GM23248 (cell line): ENCODE measurements around the gene AHI1. TPM values are rescaled to one million over a fixed set of nuclear protein-coding genes. Genes with fewer than 3 reads are reported as not detected.
A peak's percentile ranks its signal among the peaks of the same experiment; 100 is the strongest.

Experiments
- DNase-seq: peaks from one replicate; pipeline ENCODE4 v3.0.0-alpha.2; 2015
- H2AFZ ChIP-seq: fragments of 200-600 bp; sonication (generic); 2 replicates; pipeline ENCODE4 v1.6.1; 2016; ENCODE audit warnings: antibody characterized with exemption
- H3F3A ChIP-seq: fragments of 200-600 bp; sonication (generic); 2 replicates; pipeline ENCODE4 v1.6.1; 2016; ENCODE audit warnings: mild to moderate bottlenecking, antibody characterized with exemption, mixed run types; ENCODE audit not compliant: insufficient read depth
- H3K27ac ChIP-seq: fragments of 200-600 bp; sonication (generic); 2 replicates; pipeline ENCODE4 v1.5.1; 2016; ENCODE audit warnings: mild to moderate bottlenecking
- H3K27me3 ChIP-seq: fragments of 200-600 bp; sonication (generic); replicated peaks from 2 replicates; pipeline ENCODE4 v1.6.1; 2016; ENCODE audit warnings: mild to moderate bottlenecking; ENCODE audit not compliant: insufficient read depth
- H3K36me3 ChIP-seq: fragments of 200-600 bp; sonication (generic); 2 replicates; pipeline ENCODE4 v1.6.1; 2016; ENCODE audit warnings: low read depth, mild to moderate bottlenecking
- H3K4me1 ChIP-seq: fragments of 200-600 bp; sonication (generic); 2 replicates; pipeline ENCODE4 v1.6.1; 2016; ENCODE audit warnings: mild to moderate bottlenecking; ENCODE audit not compliant: insufficient read depth
- H3K4me2 ChIP-seq: fragments of 200-600 bp; sonication (generic); one replicate; pipeline ENCODE4 v1.6.1; 2016; ENCODE audit warnings: mild to moderate bottlenecking; ENCODE audit not compliant: unreplicated experiment
- H3K4me3 ChIP-seq: fragments of 200-600 bp; sonication (generic); 2 replicates; pipeline ENCODE4 v1.5.1; 2016; ENCODE audit warnings: mild to moderate bottlenecking
- H3K79me2 ChIP-seq: fragments of 200-600 bp; sonication (generic); 2 replicates; pipeline ENCODE4 v1.6.1; 2016; ENCODE audit warnings: mild to moderate bottlenecking; ENCODE audit not compliant: insufficient read depth
- H3K9ac ChIP-seq: fragments of 200-600 bp; sonication (generic); 2 replicates; pipeline ENCODE4 v1.6.1; 2016; ENCODE audit warnings: mild to moderate bottlenecking
- H3K9me2 ChIP-seq: fragments of 200-600 bp; sonication (generic); 2 replicates; pipeline ENCODE4 v1.6.1; 2016; ENCODE audit warnings: mixed run types, mild to moderate bottlenecking, moderate library complexity; ENCODE audit not compliant: insufficient read depth
- H3K9me3 ChIP-seq: fragments of 200-600 bp; sonication (generic); one replicate; pipeline ENCODE4 v1.6.1; 2017; ENCODE audit warnings: low read depth
- H4K20me1 ChIP-seq: fragments of 200-600 bp; sonication (generic); 2 replicates; pipeline ENCODE4 v1.6.0; 2016; ENCODE audit not compliant: insufficient read depth
- EZH2 ChIP-seq: fragments of 200-600 bp; sonication (generic); IDR thresholded peaks from 2 replicates; pipeline ENCODE4 v1.6.1; 2018; ENCODE audit warnings: antibody characterized with exemption, mild to moderate bottlenecking; ENCODE audit not compliant: insufficient read depth, poor library complexity, severe bottlenecking
- EZH2phosphoT487 ChIP-seq: fragments of 200-600 bp; sonication (generic); IDR thresholded peaks from 2 replicates; pipeline ENCODE4 v1.6.1; 2018; ENCODE audit warnings: antibody characterized with exemption, moderate library complexity, mild to moderate bottlenecking, low read depth; ENCODE audit not compliant: insufficient read depth
- WGBS, 2 experiments: methylation state at CpG; one replicate each; pipeline ENCODE4 v1.1.6; 2015 to 2017; ENCODE audit warnings: low lambda C conversion rate in 2 of 2, low coverage in 1 of 2; ENCODE audit errors: missing lambda C conversion rate in 2 of 2; 5-methylcytosine and 5-hydroxymethylcytosine counted together
- in situ Hi-C: fragments of 300-500 bp; cut with MboI; formaldehyde crosslinking; loops from 2 replicates; pipeline ENCODE4 v1.15.0; 2020
- polyA plus RNA-seq: library from polyadenylated mRNA; unstranded; fragments of >200 nt; fragmentation: Nextera tagmentation; extraction: Ambion mirVana; gene quantifications from 2 replicates; pipeline ENCODE4 v1.2.1, GENCODE V29; 2016
- total RNA-seq: library from RNA; depleted of rRNA; stranded (reverse); fragments of >200 nt; shearing (Covaris generic); gene quantifications from 2 replicates; pipeline ENCODE4 v1.2.3, GENCODE V29; 2014

Gene AHI1
- total and polyA plus RNA-seq, 2 experiments from 2014 or later: 11.1 to 25.9 TPM

GRCh38 chr6:135354407-135354806 is 143.1 kb downstream of the AHI1 start:
- no peaks in the 10 kb centered on the region for H4K20me1 ChIP-seq
- H3K4me2 ChIP-seq: no peak overlapping the region
- in situ Hi-C loops: no loop called here
- 96% methylated on average over 1 of the region's 1 CpG for WGBS, 2 experiments
- H3K27me3 ChIP-seq: no peaks in the 10 kb centered on the region
- H3K9me2 ChIP-seq: no peaks in the 10 kb centered on the region
- peaks cover 22% of the 10 kb centered on the region for H3K4me1 ChIP-seq
- H3K79me2 ChIP-seq: no peaks in the 10 kb centered on the region
- no peaks in the 10 kb centered on the region for H3K36me3 ChIP-seq
- no peak overlapping the region for H3K4me3 ChIP-seq
- no peak for TF ChIP-seq EZH2
- no peak for TF ChIP-seq EZH2phosphoT487
- peaks cover 24% of the 10 kb centered on the region for H3F3A ChIP-seq
- no peak overlapping the region for H3K27ac ChIP-seq
- no peak overlapping the region for H3K9ac ChIP-seq
- H2AFZ ChIP-seq: no peak overlapping the region
- H3K9me3 ChIP-seq: no peaks in the 10 kb centered on the region
- no peak for DNase-seq

DNA sequence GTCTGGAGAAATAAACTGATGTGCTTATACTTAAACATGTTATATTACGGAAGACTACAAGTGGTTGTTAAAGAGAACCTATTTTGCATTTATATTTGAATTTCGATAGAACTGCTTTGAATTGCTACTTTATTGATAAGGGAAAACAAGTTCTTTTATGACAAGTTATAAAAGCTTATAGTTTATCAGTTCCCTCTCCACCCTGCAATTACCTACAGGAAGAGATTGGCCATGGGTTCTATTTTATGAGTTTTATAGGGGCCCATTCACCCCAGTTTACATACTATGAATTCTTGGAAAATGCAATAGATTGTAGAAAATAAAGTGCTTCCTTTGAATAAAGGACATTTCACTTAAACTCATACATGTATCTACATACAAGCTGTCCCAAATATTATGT is 144.4 kb downstream of the AHI1 start:
- Histone ChIP-seq H3K4me3 (no peak overlapping the region), H3K4me2 (no peak overlapping the region), H3K36me3 (no peaks in the 10 kb centered on the region), H3K9me2 (no peaks in the 10 kb centered on the region), H3F3A (peaks cover 11% of the 10 kb centered on the region; the same call in 1 of the 2 replicates), H3K9me3 (no peaks in the 10 kb centered on the region), H3K27me3 (no peaks in the 10 kb centered on the region), H3K27ac (no peak overlapping the region), H2AFZ (no peak overlapping the region), H4K20me1 (no peaks in the 10 kb centered on the region), H3K9ac (no peak overlapping the region), H3K4me1 (peaks cover 11% of the 10 kb centered on the region), H3K79me2 (no peaks in the 10 kb centered on the region)
- DNase-seq: no peak
- in situ Hi-C loops: no loop called here
- 97 to 100% methylated on average over 2 of the region's 2 CpGs for WGBS, 2 experiments
- no peak for TF ChIP-seq EZH2phosphoT487
- TF ChIP-seq EZH2: no peak

GRCh38 chr6:135351635-135352034 is 145.9 kb downstream of the AHI1 start:
- Histone ChIP-seq H3K4me2 (no peak overlapping the region), H3K27ac (no peak overlapping the region), H2AFZ (no peak overlapping the region), H4K20me1 (no peaks in the 10 kb centered on the region), H3K79me2 (no peaks in the 10 kb centered on the region), H3K27me3 (no peaks in the 10 kb centered on the region), H3K9me2 (no peaks in the 10 kb centered on the region), H3K9me3 (no peaks in the 10 kb centered on the region), H3K9ac (no peak overlapping the region), H3K4me1 (peaks cover 12% of the 10 kb centered on the region; the same call in 1 of the 2 replicates), H3K4me3 (no peak overlapping the region), H3K36me3 (no peaks in the 10 kb centered on the region), H3F3A (no peaks in the 10 kb centered on the region)
- in situ Hi-C loops: no loop called here
- DNase-seq: no peak
- 100% methylated on average over 1 of the region's 1 CpG for WGBS, 2 experiments
- TF ChIP-seq EZH2phosphoT487 (no peak), EZH2 (no peak)

DNA sequence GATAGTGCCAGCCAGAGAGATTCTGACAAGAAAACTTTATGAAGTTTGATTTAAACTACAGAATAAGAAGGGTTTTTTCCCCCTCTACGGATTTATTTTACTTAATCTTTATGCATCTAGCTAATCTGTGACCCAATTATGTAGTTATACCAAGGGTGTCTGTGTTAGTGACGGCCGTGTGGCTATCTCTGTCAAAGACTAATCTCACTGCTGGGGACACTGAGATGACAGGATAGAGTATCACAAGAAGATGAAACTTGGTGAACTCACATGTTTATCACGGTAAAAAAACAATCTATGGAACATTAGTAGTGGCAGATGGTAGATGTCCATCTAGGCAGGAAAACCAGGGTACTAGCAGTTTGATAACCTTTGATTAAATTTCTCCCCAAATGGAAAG is 149.7 kb downstream of the AHI1 start:
- no peak for TF ChIP-seq EZH2phosphoT487
- TF ChIP-seq EZH2: no peak
- Histone ChIP-seq H3K4me3 (no peak overlapping the region), H3K36me3 (no peaks in the 10 kb centered on the region), H3K9me3 (no peaks in the 10 kb centered on the region), H3K27ac (no peak overlapping the region), H4K20me1 (no peaks in the 10 kb centered on the region), H2AFZ (no peak overlapping the region), H3K27me3 (no peaks in the 10 kb centered on the region), H3F3A (no peaks in the 10 kb centered on the region), H3K79me2 (no peaks in the 10 kb centered on the region), H3K4me2 (no peak overlapping the region), H3K9ac (no peak overlapping the region), H3K4me1 (peaks cover 16% of the 10 kb centered on the region; the same call in 1 of the 2 replicates), H3K9me2 (no peaks in the 10 kb centered on the region)
- no peak for DNase-seq
- in situ Hi-C loops: no loop called here
- WGBS, 2 experiments: 96 to 97% methylated on average over 4 of the region's 4 CpGs

GRCh38 chr6:135346747-135347146 is 150.8 kb downstream of the AHI1 start:
- Histone ChIP-seq H3F3A (no peaks in the 10 kb centered on the region), H2AFZ (no peak overlapping the region), H3K9me2 (no peaks in the 10 kb centered on the region), H3K36me3 (no peaks in the 10 kb centered on the region), H3K9ac (no peak overlapping the region), H3K4me3 (no peak overlapping the region), H4K20me1 (no peaks in the 10 kb centered on the region), H3K27me3 (no peaks in the 10 kb centered on the region), H3K27ac (no peak overlapping the region), H3K4me1 (peaks cover 16% of the 10 kb centered on the region; the same call in 1 of the 2 replicates), H3K9me3 (no peaks in the 10 kb centered on the region), H3K79me2 (no peaks in the 10 kb centered on the region), H3K4me2 (peak overlapping the region; percentile 65)
- no peak for TF ChIP-seq EZH2phosphoT487
- TF ChIP-seq EZH2: no peak
- peak; percentile 44 for DNase-seq
- in situ Hi-C loops: no loop called here
- WGBS, 2 experiments: 37 to 61% methylated on average over 1 of the region's 1 CpG
